GM21381 (cell line): ENCODE measurements around the gene CCDC28B.

Experiments
- ATAC-seq: cut with Tn5 transposase; IDR thresholded peaks from one replicate; pipeline ENCODE4 v1.9.1; 2021; ENCODE audit warnings: mild to moderate bottlenecking, moderate library complexity; ENCODE audit not compliant: unreplicated experiment

The CCDC28B gene

GRCh38 chr1:32249831-32250525 is 49.6 kb downstream of the CCDC28B start:
- no peak for ATAC-seq

- no peak for ATAC-seq
Measured at GRCh38 chr1:32250893-32251716, 50.7 kb downstream of the CCDC28B start, which contains the start of gene LCK. LCK (plus strand) TSS chr1:32251265; CDS start chr1:32274330, 23,065 bp downstream.
